ENCODE measurements around the gene UBALD1.
"Not testable (repeated sequence)": the region's sequence is repeated elsewhere in the genome, so short reads cannot be mapped to it uniquely, and the experiment has no call there.

The UBALD1 gene

GRCh38 chr16:4654011-4654963 is 39.6 kb upstream of the UBALD1 start:
- no peak for DNase-seq
- TF ChIP-seq, protein P1, sequence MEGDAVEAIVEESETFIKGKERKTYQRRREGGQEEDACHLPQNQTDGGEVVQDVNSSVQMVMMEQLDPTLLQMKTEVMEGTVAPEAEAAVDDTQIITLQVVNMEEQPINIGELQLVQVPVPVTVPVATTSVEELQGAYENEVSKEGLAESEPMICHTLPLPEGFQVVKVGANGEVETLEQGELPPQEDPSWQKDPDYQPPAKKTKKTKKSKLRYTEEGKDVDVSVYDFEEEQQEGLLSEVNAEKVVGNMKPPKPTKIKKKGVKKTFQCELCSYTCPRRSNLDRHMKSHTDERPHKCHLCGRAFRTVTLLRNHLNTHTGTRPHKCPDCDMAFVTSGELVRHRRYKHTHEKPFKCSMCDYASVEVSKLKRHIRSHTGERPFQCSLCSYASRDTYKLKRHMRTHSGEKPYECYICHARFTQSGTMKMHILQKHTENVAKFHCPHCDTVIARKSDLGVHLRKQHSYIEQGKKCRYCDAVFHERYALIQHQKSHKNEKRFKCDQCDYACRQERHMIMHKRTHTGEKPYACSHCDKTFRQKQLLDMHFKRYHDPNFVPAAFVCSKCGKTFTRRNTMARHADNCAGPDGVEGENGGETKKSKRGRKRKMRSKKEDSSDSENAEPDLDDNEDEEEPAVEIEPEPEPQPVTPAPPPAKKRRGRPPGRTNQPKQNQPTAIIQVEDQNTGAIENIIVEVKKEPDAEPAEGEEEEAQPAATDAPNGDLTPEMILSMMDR (IDR thresholded peaks at IDR 0.05; ENCODE audit: low read depth, low read length), result no peak
- no peak overlapping the region for H3K27ac ChIP-seq
- no peak overlapping the region for H3K4me3 ChIP-seq (ENCODE audit: low read depth, low read length)
- H3K27me3 ChIP-seq (ENCODE audit: insufficient read depth, low read depth, severe bottlenecking), result no peaks in the 10 kb centered on the region
- peaks cover 64% of the 10 kb centered on the region for H3K36me3 ChIP-seq
- H3K9me3 ChIP-seq (ENCODE audit: severe bottlenecking), result no peaks in the 10 kb centered on the region

GRCh38 chr16:4652561-4652960 is 37.9 kb upstream of the UBALD1 start:
- TF ChIP-seq, protein P1 (IDR thresholded peaks at IDR 0.05; ENCODE audit: low read depth, low read length), result no peak
- H3K36me3 ChIP-seq, result peaks cover 56% of the 10 kb centered on the region
- no peak for DNase-seq
- H3K4me3 ChIP-seq (ENCODE audit: low read depth, low read length), result no peak overlapping the region
- no peak overlapping the region for H3K27ac ChIP-seq
- H3K27me3 ChIP-seq (ENCODE audit: insufficient read depth, low read depth, severe bottlenecking), result no peaks in the 10 kb centered on the region
- H3K9me3 ChIP-seq (ENCODE audit: severe bottlenecking), result no peaks in the 10 kb centered on the region

- peaks cover 50% of the 10 kb centered on the region for H3K36me3 ChIP-seq
- no peak for DNase-seq
- no peaks in the 10 kb centered on the region for H3K9me3 ChIP-seq (ENCODE audit: severe bottlenecking)
- TF ChIP-seq, protein P1 (IDR thresholded peaks at IDR 0.05; ENCODE audit: low read depth, low read length), result no peak
- no peaks in the 10 kb centered on the region for H3K27me3 ChIP-seq (ENCODE audit: insufficient read depth, low read depth, severe bottlenecking)
- no peak overlapping the region for H3K27ac ChIP-seq
- no peak overlapping the region for H3K4me3 ChIP-seq (ENCODE audit: low read depth, low read length)
Measured at GRCh38 chr16:4651827-4652226, 37.1 kb upstream of the UBALD1 start.

- not testable (repeated sequence) for H3K27ac ChIP-seq; H3K4me3 ChIP-seq (ENCODE audit: low read depth, low read length); H3K27me3 ChIP-seq (ENCODE audit: insufficient read depth, low read depth, severe bottlenecking); H3K9me3 ChIP-seq (ENCODE audit: severe bottlenecking)
- peaks cover 40% of the 10 kb centered on the region for H3K36me3 ChIP-seq
- peak; percentile 75 for DNase-seq
- TF ChIP-seq, protein P1 (IDR thresholded peaks at IDR 0.05; ENCODE audit: low read depth, low read length), result peak; percentile 89
Measured at GRCh38 chr16:4650443-4651074, 35.9 kb upstream of the UBALD1 start.

- TF ChIP-seq, protein P1 (IDR thresholded peaks at IDR 0.05; ENCODE audit: low read depth, low read length), result no peak
- Histone ChIP-seq H3K27me3 (ENCODE audit: insufficient read depth, low read depth, severe bottlenecking) (no peaks in the 10 kb centered on the region), H3K36me3 (peaks cover 39% of the 10 kb centered on the region), H3K27ac (no peak overlapping the region), H3K4me3 (ENCODE audit: low read depth, low read length) (no peak overlapping the region), H3K9me3 (ENCODE audit: severe bottlenecking) (no peaks in the 10 kb centered on the region)
- DNase-seq, result no peak
Measured at GRCh38 chr16:4649744-4650442, 35.2 kb upstream of the UBALD1 start.
